ENCODE results near the gene SLC41A2. TPM values are rescaled to one million over a fixed set of nuclear protein-coding genes. Genes with fewer than 3 reads are reported as not detected.

SLC41A2 gene
- total and polyA plus RNA-seq, 2 of the 4 experiments (the other 2 are of a cell fraction), result 1.5 to 6.8 TPM

- in situ Hi-C loops (cut with MboI; ENCODE audit: low sequenced_read_pairs), result no loop called here
- POLR2A ChIA-PET (ENCODE audit: unreplicated experiment), result no interaction called here
- dilution Hi-C loops (cut with HindIII; ENCODE audit: low sequenced_read_pairs, unreplicated experiment), result no loop called here
Measured at GRCh38 chr12:104957719-104958000, 430 bp downstream of the SLC41A2 start.

More at GRCh38 chr12:104957719-104958000, 430 bp downstream of the SLC41A2 start:
- TF ChIP-seq CHD1 (IDR thresholded peaks at IDR 0.05; ENCODE audit: low read depth, low read length), result no peak
- no peak for TF ChIP-seq CEBPB (IDR thresholded peaks at IDR 0.05; ENCODE audit: low read depth, low read length)
- no peak for TF ChIP-seq POLR2A (IDR thresholded peaks at IDR 0.05; ENCODE audit: low read depth, low read length)
- no peak for TF ChIP-seq BHLHE40 (IDR thresholded peaks at IDR 0.05; ENCODE audit: low read depth, low read length)
- no peak for TF ChIP-seq NFE2L2 (IDR thresholded peaks at IDR 0.05; ENCODE audit: low read depth, low read length)
- no peak for TF ChIP-seq MXI1 (IDR thresholded peaks at IDR 0.05; ENCODE audit: borderline replicate concordance, low read depth, low read length)
- TF ChIP-seq ELK1 (IDR thresholded peaks at IDR 0.05; ENCODE audit: borderline replicate concordance, low read depth, low read length), result no peak
- no peak for TF ChIP-seq USF2 (IDR thresholded peaks at IDR 0.05; ENCODE audit: low read depth, low read length)
- TF ChIP-seq FOS (IDR thresholded peaks at IDR 0.05; ENCODE audit: low read depth, low read length), result no peak
- no peak for TF ChIP-seq RAD21 (IDR thresholded peaks at IDR 0.05; ENCODE audit: low read length)
- no peak for TF ChIP-seq RFX5 (IDR thresholded peaks at IDR 0.05; ENCODE audit: low read depth, low read length)
- no peak for TF ChIP-seq CTCF (conservative IDR thresholded peaks at IDR 0.05; ENCODE audit: low read depth, low read length)
- no peak for TF ChIP-seq RCOR1 (IDR thresholded peaks at IDR 0.05; ENCODE audit: insufficient replicate concordance, low read length)
- H3K4ac ChIP-seq (ENCODE audit: low read depth, low read length), result no peak overlapping the region
- no peaks in the 10 kb centered on the region for H3K79me1 ChIP-seq (ENCODE audit: low read depth in 1 of 2, low read length in 2 of 2)
- H3K27ac ChIP-seq (ENCODE audit: insufficient read depth, low read length), result no peak overlapping the region
- H3K14ac ChIP-seq (replicated peaks; ENCODE audit: low read depth, low read length), result no peak overlapping the region
- peaks cover 10% of the 10 kb centered on the region for H3K4me1 ChIP-seq (ENCODE audit: control insufficient read depth, insufficient read depth, low read length)
- no peak overlapping the region for H2BK15ac ChIP-seq (ENCODE audit: low read depth, low read length)
- no peaks in the 10 kb centered on the region for H3K9me1 ChIP-seq (ENCODE audit: insufficient read depth, low read length)
- H3K9me3 ChIP-seq (ENCODE audit: control insufficient read depth, insufficient read depth, low read length), result no peaks in the 10 kb centered on the region
- peak overlapping the region; percentile 10 for H3K9ac ChIP-seq (ENCODE audit: low read depth, low read length)
- peak overlapping the region; percentile 82 for H2AK9ac ChIP-seq (replicated peaks; ENCODE audit: low read depth, low read length, poor library complexity)
- ATAC-seq (ENCODE audit: low read depth) (peak; percentile 34), DNase-seq (no peak)
- 0% methylated on average over 23 of the region's 31 CpGs; no CpG with 5 or more reads in 1 of the 2 experiments for WGBS, 2 experiments (ENCODE audit: extremely low coverage in 2 of 2, insufficient read length in 1 of 2)
- no peak overlapping the region for H2BK5ac ChIP-seq (ENCODE audit: low read depth, low read length, poor library complexity, severe bottlenecking)
- no peaks in the 10 kb centered on the region for H4K20me1 ChIP-seq (ENCODE audit: insufficient read depth, low read length)
- no TSS peak for BruUV-seq (replicated peaks)
- peak overlapping the region; percentile 62 for H3K4me3 ChIP-seq (ENCODE audit: insufficient read depth, low read depth, low read length)
- peak overlapping the region; percentile 85 for H3K4me2 ChIP-seq (ENCODE audit: low read depth, low read length)
- H3K27me3 ChIP-seq (ENCODE audit: control insufficient read depth, insufficient read depth, low read length), result peaks cover 23% of the 10 kb centered on the region
- no peak overlapping the region for H4K91ac ChIP-seq (ENCODE audit: insufficient read depth, low read depth, low read length)
- H2AK5ac ChIP-seq (ENCODE audit: low read depth, low read length), result no peak overlapping the region
- H3K23ac ChIP-seq (ENCODE audit: low read depth, low read length), result no peak overlapping the region
- H3K36me3 ChIP-seq (ENCODE audit: control insufficient read depth, insufficient read depth, low read length), result no peaks in the 10 kb centered on the region
- no peak overlapping the region for H4K8ac ChIP-seq (ENCODE audit: low read depth in 2 of 2, low read length in 2 of 2)
- no peak overlapping the region for H2BK20ac ChIP-seq (ENCODE audit: low read depth, low read length)
- no peak overlapping the region for H4K5ac ChIP-seq (ENCODE audit: low read depth, low read length)
- no peak overlapping the region for H2BK120ac ChIP-seq (ENCODE audit: low read depth, low read length)
- H3K56ac ChIP-seq (ENCODE audit: extremely low read depth, insufficient read depth, low read length), result no peak overlapping the region
- CTCF ChIA-PET, result interaction anchor here (0.5 kb wide), 1 partner anchor 15 kb away, joined by 4 read pairs; no protein-coding TSS in a partner anchor
- H2AFZ ChIP-seq (replicated peaks; ENCODE audit: low read length, poor library complexity), result peak overlapping the region; percentile 96
- H3K18ac ChIP-seq (ENCODE audit: low read depth, low read length), result no peak overlapping the region
- intact Hi-C loops (cut with micrococcal nuclease), result no loop called here
